Activated T-cell treated with anti-CD3 and anti-CD28 coated beads, Interleukin-2, amount 50 U/mL, for 4 hours (primary cell): ENCODE results near the gene MYL1. TPM values are rescaled to one million over a fixed set of nuclear protein-coding genes. Genes with fewer than 3 reads are reported as not detected.

Experiments used
- ATAC-seq, 2 donors: fragments of 200-7000 bp; cut with Tn5 transposase; one replicate each; pipeline ENCODE4 v1.10.0; 2021
- DNase-seq: peaks from one replicate; pipeline ENCODE4 v3.0.0-alpha.2; 2020
- H3K27me3 Mint-ChIP-seq: one replicate; pipeline ENCODE4 v1.8.0; 2021; ENCODE audit warnings: low read depth, mixed read lengths
- H3K36me3 Mint-ChIP-seq: one replicate; pipeline ENCODE4 v1.8.0; 2022; ENCODE audit warnings: mixed read lengths; ENCODE audit not compliant: insufficient read depth
- H3K4me1 Mint-ChIP-seq: one replicate; pipeline ENCODE4 v1.8.0; 2021; ENCODE audit warnings: low read depth, mixed read lengths
- H3K4me3 Mint-ChIP-seq: one replicate; pipeline ENCODE4 v1.8.0; 2021; ENCODE audit warnings: mild to moderate bottlenecking, moderate library complexity, mixed read lengths
- H3K9me3 Mint-ChIP-seq: one replicate; pipeline ENCODE4 v1.8.0; 2021; ENCODE audit warnings: mixed read lengths
- total RNA-seq, 3 donors: library from RNA; stranded (reverse); gene quantifications; one replicate each; pipeline ENCODE4 v1.2.1, GENCODE V29; 2021

MYL1 gene
- total RNA-seq, 3 donors from 2014 or later = not detected

- Mint-ChIP-seq H3K27me3 (no peaks in the 10 kb centered on the region), H3K9me3 (no peaks in the 10 kb centered on the region), H3K4me1 (no peaks in the 10 kb centered on the region), H3K36me3 (no peaks in the 10 kb centered on the region), H3K4me3 (no peak overlapping the region)
- no peak for ATAC-seq
- DNase-seq = no peak
These were observed 15.1 kb downstream of the MYL1 start for GRCh38 chr2:210299866-210300373.

GRCh38 chr2:210288408-210288807, 26.6 kb downstream of the MYL1 start:
- peaks cover 5% of the 10 kb centered on the region for H3K9me3 Mint-ChIP-seq
- no peaks in the 10 kb centered on the region for H3K27me3 Mint-ChIP-seq
- H3K4me1 Mint-ChIP-seq = no peaks in the 10 kb centered on the region
- DNase-seq (no peak), ATAC-seq (no peak)
- no peaks in the 10 kb centered on the region for H3K36me3 Mint-ChIP-seq
- H3K4me3 Mint-ChIP-seq = no peak overlapping the region

- no peaks in the 10 kb centered on the region for H3K27me3 Mint-ChIP-seq
- no peaks in the 10 kb centered on the region for H3K36me3 Mint-ChIP-seq
- ATAC-seq (no peak), DNase-seq (no peak)
- H3K4me3 Mint-ChIP-seq = no peak overlapping the region
- peaks cover 13% of the 10 kb centered on the region for H3K9me3 Mint-ChIP-seq
- H3K4me1 Mint-ChIP-seq = no peaks in the 10 kb centered on the region
These were observed 27.7 kb downstream of the MYL1 start for GRCh38 chr2:210287301-210287700.

GRCh38 chr2:210286123-210286680, 28.8 kb downstream of the MYL1 start:
- H3K4me3 Mint-ChIP-seq = no peak overlapping the region
- H3K4me1 Mint-ChIP-seq = no peaks in the 10 kb centered on the region
- DNase-seq (no peak), ATAC-seq (no peak)
- H3K27me3 Mint-ChIP-seq = no peaks in the 10 kb centered on the region
- H3K9me3 Mint-ChIP-seq = peaks cover 13% of the 10 kb centered on the region
- no peaks in the 10 kb centered on the region for H3K36me3 Mint-ChIP-seq

- no peaks in the 10 kb centered on the region for H3K36me3 Mint-ChIP-seq
- no peak for ATAC-seq
- no peaks in the 10 kb centered on the region for H3K27me3 Mint-ChIP-seq
- peaks cover 7% of the 10 kb centered on the region for H3K9me3 Mint-ChIP-seq
- no peak overlapping the region for H3K4me3 Mint-ChIP-seq
- DNase-seq = no peak
- no peaks in the 10 kb centered on the region for H3K4me1 Mint-ChIP-seq
These were observed 37.8 kb downstream of the MYL1 start for GRCh38 chr2:210277133-210277532.

GRCh38 chr2:210271300-210271699, 43.7 kb downstream of the MYL1 start:
- Mint-ChIP-seq H3K4me1 (no peaks in the 10 kb centered on the region), H3K27me3 (no peaks in the 10 kb centered on the region), H3K36me3 (no peaks in the 10 kb centered on the region), H3K4me3 (no peak overlapping the region), H3K9me3 (no peaks in the 10 kb centered on the region)
- DNase-seq (no peak), ATAC-seq (no peak)

- no peak overlapping the region for H3K4me3 Mint-ChIP-seq
- H3K27me3 Mint-ChIP-seq = no peaks in the 10 kb centered on the region
- no peaks in the 10 kb centered on the region for H3K36me3 Mint-ChIP-seq
- no peaks in the 10 kb centered on the region for H3K4me1 Mint-ChIP-seq
- ATAC-seq (no peak), DNase-seq (no peak)
- H3K9me3 Mint-ChIP-seq = no peaks in the 10 kb centered on the region
These were observed 45.8 kb downstream of the MYL1 start for GRCh38 chr2:210269148-210269547.

GRCh38 chr2:210268281-210268680, 46.7 kb downstream of the MYL1 start:
- no peaks in the 10 kb centered on the region for H3K4me1 Mint-ChIP-seq
- no peaks in the 10 kb centered on the region for H3K36me3 Mint-ChIP-seq
- ATAC-seq (no peak), DNase-seq (no peak)
- H3K27me3 Mint-ChIP-seq = no peaks in the 10 kb centered on the region
- H3K4me3 Mint-ChIP-seq = no peak overlapping the region
- H3K9me3 Mint-ChIP-seq = no peaks in the 10 kb centered on the region

- Mint-ChIP-seq H3K27me3 (no peaks in the 10 kb centered on the region), H3K9me3 (no peaks in the 10 kb centered on the region), H3K4me1 (no peaks in the 10 kb centered on the region), H3K4me3 (no peak overlapping the region), H3K36me3 (no peaks in the 10 kb centered on the region)
- DNase-seq (no peak), ATAC-seq (no peak)
These were observed 47.3 kb downstream of the MYL1 start for GRCh38 chr2:210267698-210268097.

GRCh38 chr2:210264282-210264681, 50.7 kb downstream of the MYL1 start:
- H3K36me3 Mint-ChIP-seq = no peaks in the 10 kb centered on the region
- ATAC-seq (no peak), DNase-seq (no peak)
- H3K27me3 Mint-ChIP-seq = no peaks in the 10 kb centered on the region
- no peaks in the 10 kb centered on the region for H3K9me3 Mint-ChIP-seq
- no peaks in the 10 kb centered on the region for H3K4me1 Mint-ChIP-seq
- no peak overlapping the region for H3K4me3 Mint-ChIP-seq

GRCh38 chr2:210263841-210264240, 51.1 kb downstream of the MYL1 start:
- Mint-ChIP-seq H3K36me3 (no peaks in the 10 kb centered on the region), H3K4me3 (no peak overlapping the region), H3K9me3 (no peaks in the 10 kb centered on the region), H3K4me1 (no peaks in the 10 kb centered on the region), H3K27me3 (no peaks in the 10 kb centered on the region)
- ATAC-seq (no peak), DNase-seq (no peak)

GRCh38 chr2:210262036-210262435, 52.9 kb downstream of the MYL1 start:
- H3K9me3 Mint-ChIP-seq = no peaks in the 10 kb centered on the region
- no peaks in the 10 kb centered on the region for H3K4me1 Mint-ChIP-seq
- H3K27me3 Mint-ChIP-seq = no peaks in the 10 kb centered on the region

GRCh38 chr2:210259687-210260086, 55.3 kb downstream of the MYL1 start:
- ATAC-seq (no peak), DNase-seq (no peak)
- H3K4me1 Mint-ChIP-seq = no peaks in the 10 kb centered on the region
- no peaks in the 10 kb centered on the region for H3K27me3 Mint-ChIP-seq
- H3K9me3 Mint-ChIP-seq = no peaks in the 10 kb centered on the region
- no peak overlapping the region for H3K4me3 Mint-ChIP-seq
- H3K36me3 Mint-ChIP-seq = no peaks in the 10 kb centered on the region

More at GRCh38 chr2:210262036-210262435, 52.9 kb downstream of the MYL1 start:
- ATAC-seq = no peak
- DNase-seq = no peak
- H3K4me3 Mint-ChIP-seq = no peak overlapping the region
- no peaks in the 10 kb centered on the region for H3K36me3 Mint-ChIP-seq

- H3K36me3 Mint-ChIP-seq = no peaks in the 10 kb centered on the region
- no peak overlapping the region for H3K4me3 Mint-ChIP-seq
- ATAC-seq (no peak), DNase-seq (no peak)
- H3K9me3 Mint-ChIP-seq = no peaks in the 10 kb centered on the region
- no peaks in the 10 kb centered on the region for H3K4me1 Mint-ChIP-seq
- H3K27me3 Mint-ChIP-seq = no peaks in the 10 kb centered on the region
These were observed 62.0 kb downstream of the MYL1 start for GRCh38 chr2:210252699-210253606.

- peaks cover 3% of the 10 kb centered on the region for H3K27me3 Mint-ChIP-seq
- no peaks in the 10 kb centered on the region for H3K4me1 Mint-ChIP-seq
- H3K36me3 Mint-ChIP-seq = no peaks in the 10 kb centered on the region
- no peaks in the 10 kb centered on the region for H3K9me3 Mint-ChIP-seq
- no peak overlapping the region for H3K4me3 Mint-ChIP-seq
- ATAC-seq (no peak), DNase-seq (no peak)
These were observed 64.4 kb downstream of the MYL1 start for GRCh38 chr2:210250622-210251021.
